Tibial nerve (tissue), 3 donors: ENCODE results near the gene TPM1.

Source experiments
- POLR2A ChIP-seq, 2 donors: fragments of 450-650 bp; IDR thresholded peaks; one replicate each; pipeline ENCODE4 v1.6.1; 2017; ENCODE audit warnings: antibody characterized with exemption in 2 of 2, mild to moderate bottlenecking in 2 of 2, moderate library complexity in 2 of 2
- TF ChIP-seq, protein P1 (sequence below), 5 experiments: fragments of 200-600 bp in 3 of 5; fragments of 450-650 bp in 2 of 5; sonication (generic) in 3 of 5; IDR thresholded peaks; one replicate each; pipeline ENCODE4 v1.5.1; 2016 to 2019; ENCODE audit warnings: antibody characterized with exemption in 5 of 5, mild to moderate bottlenecking in 3 of 5, moderate library complexity in 2 of 5

GRCh38 chr15:63045465-63045840, 2.9 kb downstream of the TPM1 start:
- TF ChIP-seq, protein P1, sequence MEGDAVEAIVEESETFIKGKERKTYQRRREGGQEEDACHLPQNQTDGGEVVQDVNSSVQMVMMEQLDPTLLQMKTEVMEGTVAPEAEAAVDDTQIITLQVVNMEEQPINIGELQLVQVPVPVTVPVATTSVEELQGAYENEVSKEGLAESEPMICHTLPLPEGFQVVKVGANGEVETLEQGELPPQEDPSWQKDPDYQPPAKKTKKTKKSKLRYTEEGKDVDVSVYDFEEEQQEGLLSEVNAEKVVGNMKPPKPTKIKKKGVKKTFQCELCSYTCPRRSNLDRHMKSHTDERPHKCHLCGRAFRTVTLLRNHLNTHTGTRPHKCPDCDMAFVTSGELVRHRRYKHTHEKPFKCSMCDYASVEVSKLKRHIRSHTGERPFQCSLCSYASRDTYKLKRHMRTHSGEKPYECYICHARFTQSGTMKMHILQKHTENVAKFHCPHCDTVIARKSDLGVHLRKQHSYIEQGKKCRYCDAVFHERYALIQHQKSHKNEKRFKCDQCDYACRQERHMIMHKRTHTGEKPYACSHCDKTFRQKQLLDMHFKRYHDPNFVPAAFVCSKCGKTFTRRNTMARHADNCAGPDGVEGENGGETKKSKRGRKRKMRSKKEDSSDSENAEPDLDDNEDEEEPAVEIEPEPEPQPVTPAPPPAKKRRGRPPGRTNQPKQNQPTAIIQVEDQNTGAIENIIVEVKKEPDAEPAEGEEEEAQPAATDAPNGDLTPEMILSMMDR (IDR thresholded peaks at IDR 0.05), result no peak
- no peak for TF ChIP-seq POLR2A (IDR thresholded peaks at IDR 0.05)
